Skeletal muscle tissue (tissue), 4 donors: Measurements from ENCODE around the gene FARSB. TPM values are rescaled to one million over a fixed set of nuclear protein-coding genes. Genes with fewer than 3 reads are reported as not detected.

ENCODE experiments used
- H3K27ac ChIP-seq: one replicate; pipeline ENCODE4 v1.7.0; 2013; ENCODE audit warnings: mild to moderate bottlenecking, low read depth, low read length, inconsistent platforms
- H3K27me3 ChIP-seq, 3 donors: one replicate each; pipeline ENCODE4 v1.7.0; 2013; ENCODE audit warnings: low read length in 3 of 3; ENCODE audit not compliant: control insufficient read depth in 3 of 3, insufficient read depth in 3 of 3
- H3K36me3 ChIP-seq, 3 donors: one replicate each; pipeline ENCODE4 v1.7.0; 2013; ENCODE audit warnings: low read length in 3 of 3; ENCODE audit not compliant: control insufficient read depth in 3 of 3, insufficient read depth in 3 of 3
- H3K4me1 ChIP-seq, 3 donors: one replicate each; pipeline ENCODE4 v1.7.0; 2013; ENCODE audit warnings: low read length in 3 of 3, mild to moderate bottlenecking in 3 of 3; ENCODE audit not compliant: control insufficient read depth in 3 of 3, insufficient read depth in 3 of 3
- H3K4me3 ChIP-seq, 3 donors: one replicate each; pipeline ENCODE4 v1.7.0; 2013; ENCODE audit warnings: low read length in 3 of 3
- H3K9ac ChIP-seq, 3 donors: one replicate each; pipeline ENCODE4 v1.7.0; 2013; ENCODE audit warnings: low read length in 3 of 3, mild to moderate bottlenecking in 3 of 3, moderate library complexity in 2 of 3, low read depth in 1 of 3
- H3K9me3 ChIP-seq, 3 donors: one replicate each; pipeline ENCODE4 v1.7.0; 2013; ENCODE audit warnings: low read length in 3 of 3; ENCODE audit not compliant: control insufficient read depth in 3 of 3
- total RNA-seq: library from RNA; depleted of rRNA; stranded (reverse); fragments of >200 nt; gene quantifications from one replicate; pipeline ENCODE4 v1.2.3, GENCODE V29; 2014
- donor health status: Osteomylitis.

Gene FARSB
- total RNA-seq, 1 donor from 2014 or later = 18.8 TPM

DNA sequence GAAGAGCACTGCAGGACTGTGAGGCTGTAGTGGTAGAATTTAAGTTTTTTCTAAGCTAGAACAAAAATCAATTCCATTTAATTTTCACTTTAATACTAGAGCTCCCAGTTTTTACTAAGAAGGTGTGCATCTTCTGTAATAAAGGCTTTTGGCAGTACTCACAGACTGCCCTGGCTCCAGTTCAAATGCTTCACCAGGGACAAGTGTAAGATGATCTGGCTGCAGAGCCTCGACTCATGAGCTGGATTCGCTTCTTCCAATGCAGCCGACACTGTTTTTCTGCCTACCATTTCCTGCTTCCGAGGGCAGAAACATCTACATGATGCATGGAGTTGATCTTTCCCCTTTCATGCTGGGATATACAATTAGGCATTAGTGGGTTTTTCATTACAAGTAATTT, 87.0 kb downstream of the FARSB start:
- no peaks in the 10 kb centered on the region for H3K9me3 ChIP-seq
- peaks cover 0 to 10% (median 9%) of the 10 kb centered on the region in 3 donors for H3K36me3 ChIP-seq
- peak overlapping the region in 1 of 3 donors; percentile 22 for H3K4me3 ChIP-seq
- H3K4me1 ChIP-seq = peaks cover 10 to 25% (median 10%) of the 10 kb centered on the region in 3 donors
- peak overlapping the region in 1 of 3 donors; percentile 28 for H3K9ac ChIP-seq
- no peak overlapping the region for H3K27ac ChIP-seq
- no peaks in the 10 kb centered on the region for H3K27me3 ChIP-seq

DNA sequence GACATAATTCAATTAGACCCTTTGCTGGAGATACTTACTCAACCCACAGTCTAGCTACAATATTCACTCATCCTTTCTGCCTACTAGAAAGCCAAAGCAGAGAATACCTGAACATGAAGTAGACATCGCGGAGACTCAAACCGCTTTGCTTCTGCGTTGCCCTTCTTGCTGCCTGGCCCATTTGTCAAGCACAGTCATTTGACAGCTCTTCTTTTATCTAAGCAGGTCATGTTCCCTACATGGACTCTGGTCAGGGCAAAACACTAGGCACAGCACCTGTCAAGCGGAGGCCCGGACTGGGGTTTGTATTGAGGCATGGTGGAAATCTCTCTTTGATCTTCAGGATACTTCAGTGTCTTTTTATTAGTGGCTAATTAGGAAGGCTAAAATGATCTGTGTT, 89.7 kb downstream of the FARSB start:
- H3K27me3 ChIP-seq = no peaks in the 10 kb centered on the region
- H3K27ac ChIP-seq = no peak overlapping the region

DNA sequence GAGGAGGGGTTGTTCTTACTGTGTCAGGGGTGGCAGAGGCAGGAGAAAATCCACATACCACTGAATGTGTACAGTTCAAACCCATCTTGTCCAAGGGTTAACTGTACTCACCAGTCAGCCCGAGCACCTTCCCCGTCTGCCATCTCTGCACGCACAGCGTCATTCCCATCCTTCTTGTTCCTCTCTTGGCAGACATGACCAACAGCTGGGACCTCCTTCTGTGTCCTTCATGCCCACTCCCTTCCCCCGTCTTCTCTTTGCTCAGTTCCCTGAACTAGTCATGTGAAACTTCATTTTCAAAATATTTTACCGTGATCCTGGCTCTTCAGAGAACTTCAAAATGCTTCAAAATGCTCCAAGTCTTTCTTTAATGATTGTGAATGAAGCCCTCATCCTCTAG, 92.0 kb downstream of the FARSB start:
- H3K27ac ChIP-seq = no peak overlapping the region
- H3K9me3 ChIP-seq = no peaks in the 10 kb centered on the region
- peaks cover 0 to 4% (median 0%) of the 10 kb centered on the region in 3 donors for H3K4me1 ChIP-seq
- H3K9ac ChIP-seq = no peak overlapping the region
- no peak overlapping the region for H3K4me3 ChIP-seq
- no peaks in the 10 kb centered on the region for H3K27me3 ChIP-seq
- H3K36me3 ChIP-seq = peaks cover 0 to 4% (median 2%) of the 10 kb centered on the region in 3 donors

More for the DNA sequence above, 89.7 kb downstream of the FARSB start:
- Histone ChIP-seq H3K36me3 (peaks cover 0 to 4% (median 4%) of the 10 kb centered on the region in 3 donors), H3K4me1 (peaks cover 0 to 15% (median 0%) of the 10 kb centered on the region in 3 donors), H3K9me3 (no peaks in the 10 kb centered on the region), H3K9ac (no peak overlapping the region), H3K4me3 (no peak overlapping the region)

DNA sequence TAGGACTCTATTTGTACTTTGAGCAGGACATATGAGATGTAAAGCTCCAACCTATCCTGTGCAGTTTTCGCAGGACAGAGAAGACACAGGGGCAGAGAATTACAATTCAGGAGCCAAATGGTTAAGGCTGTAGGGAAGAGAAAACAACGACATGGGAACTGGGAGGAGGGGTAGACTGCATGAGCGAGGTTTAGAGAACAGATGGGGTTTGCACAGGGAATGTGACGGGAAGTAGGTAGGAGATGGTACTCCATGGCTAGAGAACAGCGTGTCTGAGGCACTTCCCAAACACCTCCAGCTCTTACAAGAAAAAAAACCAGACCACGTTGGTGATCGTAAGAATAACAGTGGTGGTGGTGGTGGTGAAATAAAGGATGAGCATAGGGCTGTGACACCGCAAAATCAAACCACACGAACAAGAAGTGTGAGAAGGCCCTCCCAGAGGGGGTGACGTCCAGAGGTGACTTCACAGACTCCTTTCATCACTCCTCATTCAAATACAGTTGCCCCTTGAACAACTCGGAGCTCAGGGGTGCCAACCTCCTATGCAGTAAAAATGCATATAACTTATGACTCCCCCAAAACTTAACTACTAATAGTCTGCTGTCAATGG, 92.7 kb downstream of the FARSB start:
- H3K27me3 ChIP-seq = peaks cover 0 to 5% (median 2%) of the 10 kb centered on the region in 3 donors
- H3K36me3 ChIP-seq = peaks cover 0 to 4% (median 2%) of the 10 kb centered on the region in 3 donors
- H3K9ac ChIP-seq = no peak overlapping the region
- H3K9me3 ChIP-seq = no peaks in the 10 kb centered on the region
- H3K4me3 ChIP-seq = no peak overlapping the region
- no peak overlapping the region for H3K27ac ChIP-seq
- H3K4me1 ChIP-seq = no peaks in the 10 kb centered on the region

DNA sequence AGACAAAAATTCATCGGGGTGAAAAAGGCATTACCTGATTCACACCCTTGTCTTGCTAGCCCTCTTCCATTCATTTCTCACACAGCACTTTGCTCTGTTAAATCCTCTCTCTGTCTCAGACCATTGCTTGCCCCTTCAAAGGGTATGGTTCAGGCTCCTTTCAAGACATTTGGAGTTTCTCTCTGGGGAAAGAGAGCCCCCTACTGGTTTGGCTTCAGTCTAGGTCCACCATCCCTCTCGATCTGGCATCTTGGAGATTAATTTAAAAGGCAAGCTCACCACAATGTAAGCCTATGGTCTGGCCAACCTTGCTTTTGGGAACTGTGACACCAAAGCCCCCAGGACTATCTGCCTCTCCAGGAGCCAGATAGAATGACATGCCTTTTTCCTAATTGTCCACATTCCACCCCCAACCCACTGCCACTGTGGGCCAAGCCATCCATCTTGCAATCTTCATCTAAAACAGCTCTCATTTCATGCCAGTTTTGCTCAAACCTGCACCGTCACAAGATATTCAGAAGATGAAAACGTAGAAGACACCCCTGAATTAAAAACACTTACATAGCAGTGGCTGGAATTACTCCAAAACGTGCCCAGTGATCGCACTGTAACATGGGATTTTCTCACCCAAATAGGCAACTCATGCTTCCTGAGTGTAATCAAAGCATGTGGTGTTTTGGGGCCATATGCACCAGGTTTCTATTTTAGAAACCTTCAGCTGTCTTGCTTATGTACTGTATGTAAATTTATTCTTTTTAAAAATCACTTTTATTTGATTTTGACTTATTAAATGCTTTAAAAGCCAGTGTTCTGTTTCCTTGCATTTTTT, 93.9 kb downstream of the FARSB start:
- H3K4me1 ChIP-seq = no peaks in the 10 kb centered on the region
- no peak overlapping the region for H3K27ac ChIP-seq
- H3K9me3 ChIP-seq = no peaks in the 10 kb centered on the region
- H3K36me3 ChIP-seq = no peaks in the 10 kb centered on the region
- peaks cover 2 to 9% (median 5%) of the 10 kb centered on the region in 3 donors for H3K27me3 ChIP-seq
- H3K9ac ChIP-seq = no peak overlapping the region
- no peak overlapping the region for H3K4me3 ChIP-seq

DNA sequence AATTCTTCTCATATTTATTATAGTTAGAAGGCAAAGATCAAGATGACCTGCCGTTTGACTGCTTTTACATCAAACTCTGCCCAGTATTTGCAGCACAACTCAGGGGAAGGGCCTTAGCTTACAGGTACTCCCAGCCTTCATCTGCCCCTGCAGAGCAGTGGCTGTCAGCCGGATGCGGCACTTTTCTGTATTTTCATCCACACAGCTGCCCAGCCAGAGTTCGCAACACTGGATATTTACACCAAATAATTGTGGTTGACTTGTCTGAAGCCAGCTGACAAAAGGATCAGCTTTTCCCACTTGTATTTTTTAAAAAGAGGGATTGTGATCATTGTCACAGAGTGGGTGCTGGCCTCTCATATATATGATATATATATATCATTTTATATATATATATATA, 94.7 kb downstream of the FARSB start:
- peaks cover 3 to 9% (median 9%) of the 10 kb centered on the region in 3 donors for H3K27me3 ChIP-seq
- no peaks in the 10 kb centered on the region for H3K4me1 ChIP-seq
- H3K9me3 ChIP-seq = no peaks in the 10 kb centered on the region
- H3K9ac ChIP-seq = no peak overlapping the region
- no peak overlapping the region for H3K4me3 ChIP-seq
- no peak overlapping the region for H3K27ac ChIP-seq
- H3K36me3 ChIP-seq = no peaks in the 10 kb centered on the region

DNA sequence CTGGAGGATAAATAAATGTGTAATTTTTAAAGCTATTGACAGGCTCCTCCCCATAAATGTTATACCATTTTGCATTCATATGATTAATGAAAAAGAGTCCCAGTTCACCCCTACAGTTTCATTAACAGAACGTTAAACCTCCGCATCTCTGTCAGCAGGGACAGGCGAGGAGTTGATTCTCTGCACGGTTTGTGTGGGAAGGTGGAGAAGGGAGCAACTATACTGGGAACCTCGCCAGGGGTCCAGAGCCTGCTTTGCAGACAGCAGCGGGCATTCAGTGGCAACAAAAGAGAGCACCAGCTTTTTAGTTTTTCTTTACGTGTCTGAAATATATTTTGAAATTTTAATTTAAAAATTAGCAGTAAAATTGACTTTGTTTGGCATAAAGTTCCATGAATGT, 101.4 kb downstream of the FARSB start:
- Histone ChIP-seq H3K4me3 (no peak overlapping the region), H3K9me3 (no peaks in the 10 kb centered on the region), H3K27me3 (peaks cover 3 to 27% (median 9%) of the 10 kb centered on the region in 3 donors), H3K27ac (no peak overlapping the region), H3K9ac (no peak overlapping the region), H3K4me1 (no peaks in the 10 kb centered on the region), H3K36me3 (no peaks in the 10 kb centered on the region)

DNA sequence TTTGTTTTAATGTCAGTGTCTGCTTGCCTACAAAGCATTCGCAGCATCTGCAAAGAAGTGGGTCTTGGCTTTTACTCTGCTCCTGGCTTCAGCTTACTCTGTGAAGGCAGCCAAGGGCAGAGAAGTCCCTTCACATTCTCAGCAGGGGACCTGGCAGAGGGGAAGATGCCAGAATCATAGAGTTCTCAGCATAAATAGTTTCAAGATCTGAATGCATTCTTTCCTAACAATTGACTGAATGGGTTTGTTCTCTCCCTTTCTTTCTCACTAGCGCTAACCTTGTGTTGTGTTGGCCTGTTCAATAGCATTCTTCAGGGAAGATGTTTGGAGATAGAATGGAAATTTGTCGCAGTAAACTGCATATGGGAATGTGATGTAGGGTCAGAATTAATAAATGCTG, 106.9 kb downstream of the FARSB start:
- Histone ChIP-seq H3K36me3 (no peaks in the 10 kb centered on the region), H3K9me3 (no peaks in the 10 kb centered on the region), H3K4me3 (no peak overlapping the region), H3K27me3 (peaks cover 0 to 8% (median 0%) of the 10 kb centered on the region in 3 donors), H3K4me1 (no peaks in the 10 kb centered on the region), H3K27ac (no peak overlapping the region), H3K9ac (no peak overlapping the region)

DNA sequence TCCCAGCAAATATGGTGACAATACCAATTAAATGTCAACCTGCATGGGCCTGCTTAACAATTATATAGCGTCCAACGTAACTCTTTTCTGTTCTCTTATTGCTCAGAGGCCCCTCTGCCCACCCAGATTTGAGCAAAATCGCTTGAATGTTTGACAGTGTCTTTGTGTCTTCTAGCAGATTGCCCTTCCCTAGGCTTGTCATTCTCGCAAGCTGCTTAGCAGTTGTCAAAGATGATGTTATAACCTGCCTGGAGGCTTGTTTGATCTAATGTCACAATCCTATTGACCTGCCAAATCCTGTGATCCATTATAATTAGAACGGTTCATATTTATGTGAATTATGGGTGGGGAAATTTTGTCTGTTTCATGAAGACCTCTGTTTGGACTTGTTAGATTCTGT, 108.8 kb downstream of the FARSB start:
- H3K36me3 ChIP-seq = no peaks in the 10 kb centered on the region
- H3K4me1 ChIP-seq = no peaks in the 10 kb centered on the region
- no peak overlapping the region for H3K4me3 ChIP-seq
- H3K9me3 ChIP-seq = no peaks in the 10 kb centered on the region
- peaks cover 0 to 3% (median 0%) of the 10 kb centered on the region in 3 donors for H3K27me3 ChIP-seq
- H3K27ac ChIP-seq = no peak overlapping the region
- H3K9ac ChIP-seq = no peak overlapping the region
